ENCODE measurements around the gene MCM9. TPM values are rescaled to one million over a fixed set of nuclear protein-coding genes. Genes with fewer than 3 reads are reported as not detected.

Gene MCM9
- polyA plus RNA-seq, 2 of the 4 experiments (the other 2 are of a cell fraction), result 5.1 to 5.4 TPM

DNA sequence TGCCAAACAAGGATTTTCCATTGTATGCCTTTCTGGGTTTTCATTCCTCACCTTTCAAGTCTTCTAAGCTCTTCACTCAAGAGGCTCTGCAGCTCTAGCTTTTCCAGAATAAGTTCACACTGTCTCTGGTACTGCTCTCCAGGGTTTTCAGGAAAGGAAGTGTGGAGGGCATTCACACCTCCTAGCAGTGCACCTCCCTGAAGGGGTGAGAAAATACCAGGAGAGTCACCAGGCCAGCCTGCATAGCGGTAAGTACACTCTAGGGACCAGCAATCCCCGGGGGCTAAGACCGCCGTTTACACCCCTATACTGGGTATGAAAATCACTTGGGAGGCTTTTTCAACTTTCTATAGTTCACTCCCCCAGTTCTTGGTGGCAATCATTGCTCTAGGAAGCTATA, 108.9 kb downstream of the MCM9 start:
- 100% methylated on average over 3 of the region's 4 CpGs for WGBS (ENCODE audit: missing lambda C conversion rate)
- FAIRE-seq (no peak), DNase-seq (ENCODE audit: low read depth in 1 of 2, low spot score in 1 of 2) (no peak), ATAC-seq (no peak)
- no peak overlapping the region for H3K27ac ChIP-seq
- H3K9me3 ChIP-seq, result no peaks in the 10 kb centered on the region
- TF ChIP-seq CHD2 (IDR thresholded peaks at IDR 0.05; ENCODE audit: low read length, partially characterized antibody) (no peak), EHF (CRISPR knock-in tag; IDR thresholded peaks at IDR 0.05) (no peak), SMC3 (IDR thresholded peaks at IDR 0.05) (no peak), MYC (IDR thresholded peaks at IDR 0.05; ENCODE audit: borderline replicate concordance, low read length) (no peak), NFE2L2 (conservative IDR thresholded peaks at IDR 0.05; ENCODE audit: low read length) (no peak), CEBPB (IDR thresholded peaks at IDR 0.05) (no peak), SREBF2 (IDR thresholded peaks at IDR 0.05) (no peak), NPAS2 (CRISPR knock-in tag; IDR thresholded peaks at IDR 0.05; ENCODE audit: borderline replicate concordance) (no peak), ZNF302 (CRISPR knock-in tag; IDR thresholded peaks at IDR 0.05) (no peak), ZSCAN20 (CRISPR knock-in tag; IDR thresholded peaks at IDR 0.05) (no peak), ZFP36 (IDR thresholded peaks at IDR 0.05; ENCODE audit: borderline replicate concordance, partially characterized antibody) (no peak), TFCP2L1 (CRISPR knock-in tag; IDR thresholded peaks at IDR 0.05) (no peak), BHLHE40 (IDR thresholded peaks at IDR 0.05; ENCODE audit: low read depth, low read length) (no peak), TP53 (CRISPR knock-in tag; IDR thresholded peaks at IDR 0.05) (no peak)
- TF ChIP-seq, protein P1, sequence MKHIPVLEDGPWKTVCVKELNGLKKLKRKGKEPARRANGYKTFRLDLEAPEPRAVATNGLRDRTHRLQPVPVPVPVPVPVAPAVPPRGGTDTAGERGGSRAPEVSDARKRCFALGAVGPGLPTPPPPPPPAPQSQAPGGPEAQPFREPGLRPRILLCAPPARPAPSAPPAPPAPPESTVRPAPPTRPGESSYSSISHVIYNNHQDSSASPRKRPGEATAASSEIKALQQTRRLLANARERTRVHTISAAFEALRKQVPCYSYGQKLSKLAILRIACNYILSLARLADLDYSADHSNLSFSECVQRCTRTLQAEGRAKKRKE (CRISPR knock-in tag; IDR thresholded peaks at IDR 0.05; ENCODE audit: low read depth), result no peak
- TF ChIP-seq, protein P2, sequence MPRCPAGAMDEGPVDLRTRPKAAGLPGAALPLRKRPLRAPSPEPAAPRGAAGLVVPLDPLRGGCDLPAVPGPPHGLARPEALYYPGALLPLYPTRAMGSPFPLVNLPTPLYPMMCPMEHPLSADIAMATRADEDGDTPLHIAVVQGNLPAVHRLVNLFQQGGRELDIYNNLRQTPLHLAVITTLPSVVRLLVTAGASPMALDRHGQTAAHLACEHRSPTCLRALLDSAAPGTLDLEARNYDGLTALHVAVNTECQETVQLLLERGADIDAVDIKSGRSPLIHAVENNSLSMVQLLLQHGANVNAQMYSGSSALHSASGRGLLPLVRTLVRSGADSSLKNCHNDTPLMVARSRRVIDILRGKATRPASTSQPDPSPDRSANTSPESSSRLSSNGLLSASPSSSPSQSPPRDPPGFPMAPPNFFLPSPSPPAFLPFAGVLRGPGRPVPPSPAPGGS (IDR thresholded peaks at IDR 0.05), result no peak
- TF ChIP-seq, protein P3, sequence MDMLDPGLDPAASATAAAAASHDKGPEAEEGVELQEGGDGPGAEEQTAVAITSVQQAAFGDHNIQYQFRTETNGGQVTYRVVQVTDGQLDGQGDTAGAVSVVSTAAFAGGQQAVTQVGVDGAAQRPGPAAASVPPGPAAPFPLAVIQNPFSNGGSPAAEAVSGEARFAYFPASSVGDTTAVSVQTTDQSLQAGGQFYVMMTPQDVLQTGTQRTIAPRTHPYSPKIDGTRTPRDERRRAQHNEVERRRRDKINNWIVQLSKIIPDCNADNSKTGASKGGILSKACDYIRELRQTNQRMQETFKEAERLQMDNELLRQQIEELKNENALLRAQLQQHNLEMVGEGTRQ (IDR thresholded peaks at IDR 0.05), result no peak
- TF ChIP-seq, protein P4, sequence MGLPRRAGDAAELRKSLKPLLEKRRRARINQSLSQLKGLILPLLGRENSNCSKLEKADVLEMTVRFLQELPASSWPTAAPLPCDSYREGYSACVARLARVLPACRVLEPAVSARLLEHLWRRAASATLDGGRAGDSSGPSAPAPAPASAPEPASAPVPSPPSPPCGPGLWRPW (IDR thresholded peaks at IDR 0.05), result no peak
- no peak overlapping the region for H3K4me2 ChIP-seq
- ChIA-PET POLR2A (no interaction called here), CTCF (no interaction called here)
- H3K4me1 ChIP-seq, result no peaks in the 10 kb centered on the region
- no peak overlapping the region for H3K4me3 ChIP-seq

DNA sequence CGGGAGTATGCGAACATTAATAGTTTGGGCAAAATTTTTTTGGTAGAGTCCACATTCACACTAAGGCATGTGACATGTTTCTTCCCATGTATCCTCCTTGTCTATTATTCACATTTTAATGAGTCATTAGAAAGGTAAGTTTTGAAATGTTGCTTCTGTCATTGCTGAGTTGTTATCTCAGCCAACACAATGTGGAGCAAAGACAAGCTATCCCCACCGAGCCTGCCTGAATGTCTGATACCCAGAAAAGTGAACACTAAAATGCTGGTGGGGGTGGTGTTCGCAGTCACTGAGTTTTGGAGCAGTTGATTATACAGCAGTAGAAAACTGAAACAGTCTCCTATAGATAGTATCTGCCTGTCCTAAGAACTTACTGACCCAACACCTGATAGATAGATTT, 109.3 kb downstream of the MCM9 start:
- DNase-seq (ENCODE audit: low read depth in 1 of 2, low spot score in 1 of 2) (no peak), ATAC-seq (no peak), FAIRE-seq (no peak)
- ChIA-PET CTCF (no interaction called here), POLR2A (no interaction called here)
- Histone ChIP-seq H3K27ac (no peak overlapping the region), H3K4me2 (no peak overlapping the region), H3K9me3 (no peaks in the 10 kb centered on the region), H3K4me3 (no peak overlapping the region), H3K4me1 (no peaks in the 10 kb centered on the region)
- TF ChIP-seq MAZ (IDR thresholded peaks at IDR 0.05; ENCODE audit: borderline replicate concordance, low read depth, low read length) (no peak), RCOR1 (IDR thresholded peaks at IDR 0.05; ENCODE audit: low read depth, low read length) (no peak), HOXB13 (CRISPR knock-in tag; IDR thresholded peaks at IDR 0.05; ENCODE audit: low read depth) (no peak), HDAC2 (IDR thresholded peaks at IDR 0.05) (no peak), SMC3 (IDR thresholded peaks at IDR 0.05) (no peak)
- TF ChIP-seq, protein P5, sequence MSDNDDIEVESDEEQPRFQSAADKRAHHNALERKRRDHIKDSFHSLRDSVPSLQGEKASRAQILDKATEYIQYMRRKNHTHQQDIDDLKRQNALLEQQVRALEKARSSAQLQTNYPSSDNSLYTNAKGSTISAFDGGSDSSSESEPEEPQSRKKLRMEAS (IDR thresholded peaks at IDR 0.05), result no peak
- WGBS (ENCODE audit: missing lambda C conversion rate), result 96% methylated on average over 4 of the region's 4 CpGs

DNA sequence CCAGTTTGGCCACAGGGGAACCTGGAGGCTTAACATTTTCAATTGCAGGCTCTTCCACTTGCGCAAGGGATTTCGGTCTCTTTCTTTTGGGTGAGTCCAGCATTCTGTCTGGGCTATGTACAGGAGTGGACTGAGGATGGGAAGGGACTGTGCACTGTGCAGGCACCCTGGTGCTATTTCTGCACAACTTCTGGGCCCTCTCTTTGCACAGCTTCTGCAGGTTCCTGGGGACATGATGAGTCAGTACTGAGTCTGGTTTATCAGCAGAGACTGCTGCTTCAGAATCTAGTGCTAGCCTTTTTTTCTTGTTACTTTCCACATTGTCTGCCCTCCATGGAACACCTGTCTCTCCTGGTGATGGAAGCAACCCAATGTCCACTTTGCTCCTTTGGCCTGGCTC, 119.5 kb downstream of the MCM9 start:
- no peak overlapping the region for H3K4me3 ChIP-seq
- no peaks in the 10 kb centered on the region for H3K9me3 ChIP-seq
- DNase-seq (ENCODE audit: low read depth in 1 of 2, low spot score in 1 of 2) (no peak), ATAC-seq (no peak), FAIRE-seq (no peak)
- H3K4me1 ChIP-seq, result no peaks in the 10 kb centered on the region
- no peak overlapping the region for H3K4me2 ChIP-seq
- no peak overlapping the region for H3K27ac ChIP-seq
- CTCF ChIA-PET, result no interaction called here
- TF ChIP-seq NFE2L2 (conservative IDR thresholded peaks at IDR 0.05; ENCODE audit: low read length) (no peak), ZSCAN20 (CRISPR knock-in tag; IDR thresholded peaks at IDR 0.05) (no peak), GATA3 (IDR thresholded peaks at IDR 0.05; ENCODE audit: borderline replicate concordance) (no peak)
- TF ChIP-seq, protein P2 (IDR thresholded peaks at IDR 0.05), result no peak
- WGBS (ENCODE audit: missing lambda C conversion rate), result 100% methylated on average over 2 of the region's 2 CpGs
- POLR2A ChIA-PET, result no interaction called here

All from A549 (cell line).